SJCRH30 (cell line): ENCODE measurements around the gene ABHD13. TPM values are rescaled to one million over a fixed set of nuclear protein-coding genes. Genes with fewer than 3 reads are reported as not detected.

Source experiments
- DNase-seq, 2 experiments: peaks; one replicate each; pipeline ENCODE4 v3.0.0-alpha.2; 2015 to 2020
- H3K27ac ChIP-seq: fragments of 250-450 bp; sonication (Bioruptor Pico); 2 replicates; pipeline ENCODE4 v1.5.1; 2020; ENCODE audit warnings: mild to moderate bottlenecking, moderate library complexity
- H3K27me3 ChIP-seq: fragments of 250-450 bp; sonication (Bioruptor Pico); 2 replicates; pipeline ENCODE4 v1.5.1; 2020; ENCODE audit warnings: mild to moderate bottlenecking, moderate library complexity
- H3K36me3 ChIP-seq: fragments of 250-450 bp; sonication (Bioruptor Pico); 2 replicates; pipeline ENCODE4 v1.5.1; 2020; ENCODE audit warnings: mild to moderate bottlenecking, moderate library complexity
- H3K4me1 ChIP-seq: fragments of 250-450 bp; sonication (Bioruptor Pico); 2 replicates; pipeline ENCODE4 v1.5.1; 2020; ENCODE audit warnings: mild to moderate bottlenecking, moderate library complexity
- H3K4me3 ChIP-seq: fragments of 250-450 bp; sonication (Bioruptor Pico); 2 replicates; pipeline ENCODE4 v1.5.1; 2020; ENCODE audit warnings: mild to moderate bottlenecking, moderate library complexity
- H3K9me3 ChIP-seq: fragments of 250-450 bp; sonication (Bioruptor Pico); replicated peaks from 2 replicates; pipeline ENCODE4 v1.5.1; 2020; ENCODE audit warnings: mild to moderate bottlenecking, moderate library complexity
- total RNA-seq: library from RNA; depleted of rRNA; stranded (reverse); fragments of >200 nt; shearing (Covaris generic); gene quantifications from 2 replicates; pipeline ENCODE4 v1.2.3, GENCODE V29; 2014; rRNA removed

Gene ABHD13
- 11.5 and 13.5 TPM in 2 replicates for total RNA-seq

- H3K27ac ChIP-seq = peak within 1 kb of the TSS; percentile 86
- H3K36me3 ChIP-seq = no peaks in the 10 kb centered on the region; the same call in 1 of the 2 replicates
- H3K4me1 ChIP-seq = peaks cover 3% of the 10 kb centered on the region; the same call in 1 of the 2 replicates
- H3K27me3 ChIP-seq = no peaks in the 10 kb centered on the region
- H3K9me3 ChIP-seq = no peaks in the 10 kb centered on the region
- peak within 1 kb of the TSS; percentile 90 for H3K4me3 ChIP-seq
- DNase-seq = peak; percentile 89 to 94
These were observed at the start of gene ABHD13 for GRCh38 chr13:108218044-108218974. Gene ABHD13 (plus strand): TSS chr13:108218392. CDS start chr13:108229219, 10,827 bp downstream.

GRCh38 chr13:108168929-108169328 is 49.3 kb upstream of the ABHD13 start:
- Histone ChIP-seq H3K27ac (no peak overlapping the region), H3K36me3 (no peaks in the 10 kb centered on the region), H3K4me3 (no peak overlapping the region), H3K9me3 (no peaks in the 10 kb centered on the region), H3K4me1 (no peaks in the 10 kb centered on the region), H3K27me3 (no peaks in the 10 kb centered on the region)
- no peak for DNase-seq

DNA sequence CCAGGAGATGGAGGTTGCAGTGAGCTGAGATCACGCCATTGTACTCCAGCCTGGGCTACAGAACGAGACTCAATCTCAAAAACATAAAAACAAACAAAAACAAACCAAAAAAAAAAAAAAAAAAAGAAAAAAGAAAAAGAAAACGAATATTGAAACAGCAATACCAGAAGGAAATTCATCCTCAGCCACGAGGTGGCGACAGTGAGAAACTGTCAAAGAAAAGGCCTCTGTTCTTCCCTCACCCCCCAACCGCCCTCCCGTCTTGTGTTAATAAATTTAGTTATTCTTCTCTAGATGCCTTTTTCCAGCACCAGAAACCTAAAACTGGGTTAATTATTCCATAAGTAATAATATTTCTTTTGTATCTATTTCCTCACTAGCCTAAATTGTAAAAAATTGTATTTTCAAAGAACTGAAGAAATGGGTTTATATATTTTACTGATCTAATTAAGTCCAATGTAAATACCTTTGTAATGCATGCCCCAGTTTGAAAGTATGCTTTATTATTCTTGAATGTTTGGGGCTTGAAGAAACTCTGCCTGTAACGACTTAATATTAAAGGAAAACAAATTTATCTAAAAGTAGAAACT is 41.4 kb upstream of the ABHD13 start:
- Histone ChIP-seq H3K4me1 (no peaks in the 10 kb centered on the region), H3K36me3 (no peaks in the 10 kb centered on the region), H3K27ac (no peak overlapping the region), H3K27me3 (no peaks in the 10 kb centered on the region), H3K9me3 (no peaks in the 10 kb centered on the region), H3K4me3 (no peak overlapping the region)
- DNase-seq = peak; percentile 26 to 53

- Histone ChIP-seq H3K27me3 (no peaks in the 10 kb centered on the region), H3K4me3 (no peak overlapping the region), H3K36me3 (no peaks in the 10 kb centered on the region), H3K4me1 (no peaks in the 10 kb centered on the region), H3K9me3 (no peaks in the 10 kb centered on the region), H3K27ac (no peak overlapping the region)
- DNase-seq = no peak
These were observed 40.1 kb upstream of the ABHD13 start for GRCh38 chr13:108178078-108178477.

DNA sequence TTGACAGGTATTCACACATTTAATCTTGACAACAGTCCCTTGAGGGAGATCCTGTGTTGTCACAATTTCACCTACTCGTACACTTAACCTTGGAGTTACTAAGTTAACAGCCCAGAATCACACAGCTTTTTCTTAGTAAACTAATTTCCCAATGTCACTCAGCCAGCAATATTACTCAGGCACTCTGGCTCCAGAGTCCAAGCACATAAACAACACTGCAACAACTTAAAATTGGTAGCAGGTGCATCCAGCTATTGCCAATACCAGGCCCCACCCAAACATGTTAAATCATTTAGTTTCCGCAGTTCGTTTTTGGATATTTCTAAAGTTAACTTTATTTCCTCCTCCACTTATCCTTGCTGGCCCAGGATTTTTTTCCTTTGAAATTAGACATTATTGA is 35.5 kb upstream of the ABHD13 start:
- Histone ChIP-seq H3K9me3 (no peaks in the 10 kb centered on the region), H3K27ac (no peak overlapping the region), H3K4me3 (no peak overlapping the region), H3K27me3 (no peaks in the 10 kb centered on the region), H3K4me1 (no peaks in the 10 kb centered on the region), H3K36me3 (no peaks in the 10 kb centered on the region)
- no peak for DNase-seq

DNA sequence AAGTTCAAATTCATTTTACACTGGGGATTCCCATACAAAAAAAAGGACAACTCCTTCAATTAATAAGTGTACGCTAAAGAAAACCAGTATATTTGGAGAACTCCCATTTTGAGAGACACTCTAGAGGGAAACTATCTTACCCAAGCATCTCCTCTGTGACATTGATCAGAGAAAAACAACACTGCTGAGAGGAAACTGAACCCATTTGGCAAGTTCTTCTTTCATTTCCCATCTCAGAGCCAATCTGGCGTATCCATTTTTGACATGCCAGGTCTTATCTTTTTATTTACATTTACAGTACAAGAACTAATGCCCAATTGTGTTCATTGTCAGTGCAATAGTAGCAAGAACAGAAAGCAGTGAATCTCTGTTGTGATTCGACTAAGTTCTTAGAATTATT is 33.0 kb upstream of the ABHD13 start:
- no peak for DNase-seq
- H3K9me3 ChIP-seq = no peaks in the 10 kb centered on the region
- no peak overlapping the region for H3K4me3 ChIP-seq

GRCh38 chr13:108188260-108188659 is 29.9 kb upstream of the ABHD13 start:
- Histone ChIP-seq H3K27ac (no peak overlapping the region), H3K9me3 (no peaks in the 10 kb centered on the region), H3K36me3 (no peaks in the 10 kb centered on the region), H3K4me3 (no peak overlapping the region), H3K27me3 (no peaks in the 10 kb centered on the region), H3K4me1 (no peaks in the 10 kb centered on the region)
- no peak for DNase-seq

More for the DNA sequence above, 33.0 kb upstream of the ABHD13 start:
- no peak overlapping the region for H3K27ac ChIP-seq
- no peaks in the 10 kb centered on the region for H3K27me3 ChIP-seq
- no peaks in the 10 kb centered on the region for H3K4me1 ChIP-seq
- H3K36me3 ChIP-seq = no peaks in the 10 kb centered on the region

DNA sequence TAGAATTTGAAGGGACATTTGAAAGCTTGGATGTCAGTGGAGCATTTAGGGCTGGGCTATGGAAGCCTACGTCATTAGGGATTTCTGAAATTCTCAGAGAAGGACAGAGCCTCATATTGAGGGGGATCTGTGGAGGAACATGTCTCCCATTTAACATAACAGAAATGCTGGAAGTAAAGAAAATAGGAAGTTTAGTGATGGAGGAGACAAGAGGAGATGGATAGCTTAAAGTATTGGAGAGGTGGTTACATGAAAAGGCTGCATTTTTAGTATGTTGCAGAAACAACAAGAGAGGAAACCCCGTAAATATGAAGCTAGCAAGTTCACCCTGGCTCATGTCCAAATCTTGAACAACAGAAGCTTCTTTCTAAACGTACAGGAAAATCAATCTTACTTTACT is 27.3 kb upstream of the ABHD13 start:
- no peak overlapping the region for H3K27ac ChIP-seq
- no peaks in the 10 kb centered on the region for H3K27me3 ChIP-seq
- H3K9me3 ChIP-seq = no peaks in the 10 kb centered on the region
- no peaks in the 10 kb centered on the region for H3K36me3 ChIP-seq
- DNase-seq = peak in 1 of 2 experiments; percentile 1
- no peaks in the 10 kb centered on the region for H3K4me1 ChIP-seq
- peak overlapping the region; percentile 19 for H3K4me3 ChIP-seq

DNA sequence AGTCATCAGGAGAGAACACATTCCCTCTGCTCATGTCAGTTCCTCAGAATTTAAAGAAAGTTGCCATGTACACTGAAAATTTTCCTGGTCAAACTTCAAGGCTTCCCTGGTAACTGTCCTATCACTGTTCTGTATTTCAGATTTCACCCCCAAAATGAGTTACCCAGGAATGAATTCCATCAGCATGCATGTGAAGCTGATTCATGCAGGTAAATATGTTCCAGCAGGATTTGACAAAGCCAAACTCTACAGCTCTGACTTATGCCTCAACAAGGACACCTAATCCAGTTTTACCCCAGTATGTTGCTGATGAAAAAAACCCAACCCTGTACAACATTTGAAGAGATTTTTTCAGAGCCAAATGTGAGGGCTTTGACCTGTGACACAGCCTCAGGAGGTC is 24.4 kb upstream of the ABHD13 start:
- H3K36me3 ChIP-seq = no peaks in the 10 kb centered on the region
- H3K4me1 ChIP-seq = no peaks in the 10 kb centered on the region
- H3K27me3 ChIP-seq = no peaks in the 10 kb centered on the region
- H3K9me3 ChIP-seq = no peaks in the 10 kb centered on the region
- no peak overlapping the region for H3K4me3 ChIP-seq
- DNase-seq = no peak
- H3K27ac ChIP-seq = no peak overlapping the region

GRCh38 chr13:108194435-108194936 is 23.7 kb upstream of the ABHD13 start:
- H3K36me3 ChIP-seq = no peaks in the 10 kb centered on the region
- no peak overlapping the region for H3K4me3 ChIP-seq
- H3K27ac ChIP-seq = no peak overlapping the region
- no peaks in the 10 kb centered on the region for H3K4me1 ChIP-seq
- H3K27me3 ChIP-seq = no peaks in the 10 kb centered on the region
- no peaks in the 10 kb centered on the region for H3K9me3 ChIP-seq
- no peak for DNase-seq

DNA sequence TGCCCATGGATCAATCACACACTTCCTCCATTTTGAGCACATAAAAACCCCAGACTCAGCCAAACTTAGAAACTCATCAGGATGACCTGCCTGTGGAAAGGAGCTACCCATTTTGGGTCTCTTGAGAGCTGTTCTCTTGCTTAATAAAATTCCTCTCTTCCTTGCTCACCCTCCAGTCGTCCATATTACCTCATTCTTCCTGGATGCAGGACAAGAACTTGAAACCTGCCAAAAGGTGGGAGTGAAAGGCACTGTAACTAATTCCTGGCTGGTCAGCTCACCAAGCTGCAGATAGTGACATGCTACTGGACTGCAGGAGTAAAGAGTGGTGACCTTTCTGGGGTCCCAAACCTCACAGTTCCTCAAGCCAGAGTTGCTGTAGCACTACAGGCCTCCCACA is 23.0 kb upstream of the ABHD13 start:
- H3K4me3 ChIP-seq = no peak overlapping the region
- H3K9me3 ChIP-seq = no peaks in the 10 kb centered on the region
- no peak for DNase-seq
- no peaks in the 10 kb centered on the region for H3K27me3 ChIP-seq
- no peaks in the 10 kb centered on the region for H3K4me1 ChIP-seq
- H3K36me3 ChIP-seq = no peaks in the 10 kb centered on the region
- H3K27ac ChIP-seq = no peak overlapping the region

GRCh38 chr13:108195861-108196260 is 22.3 kb upstream of the ABHD13 start:
- no peak overlapping the region for H3K27ac ChIP-seq
- H3K4me3 ChIP-seq = no peak overlapping the region
- H3K9me3 ChIP-seq = no peaks in the 10 kb centered on the region
- DNase-seq = no peak
- no peaks in the 10 kb centered on the region for H3K36me3 ChIP-seq
- H3K27me3 ChIP-seq = no peaks in the 10 kb centered on the region
- H3K4me1 ChIP-seq = no peaks in the 10 kb centered on the region

DNA sequence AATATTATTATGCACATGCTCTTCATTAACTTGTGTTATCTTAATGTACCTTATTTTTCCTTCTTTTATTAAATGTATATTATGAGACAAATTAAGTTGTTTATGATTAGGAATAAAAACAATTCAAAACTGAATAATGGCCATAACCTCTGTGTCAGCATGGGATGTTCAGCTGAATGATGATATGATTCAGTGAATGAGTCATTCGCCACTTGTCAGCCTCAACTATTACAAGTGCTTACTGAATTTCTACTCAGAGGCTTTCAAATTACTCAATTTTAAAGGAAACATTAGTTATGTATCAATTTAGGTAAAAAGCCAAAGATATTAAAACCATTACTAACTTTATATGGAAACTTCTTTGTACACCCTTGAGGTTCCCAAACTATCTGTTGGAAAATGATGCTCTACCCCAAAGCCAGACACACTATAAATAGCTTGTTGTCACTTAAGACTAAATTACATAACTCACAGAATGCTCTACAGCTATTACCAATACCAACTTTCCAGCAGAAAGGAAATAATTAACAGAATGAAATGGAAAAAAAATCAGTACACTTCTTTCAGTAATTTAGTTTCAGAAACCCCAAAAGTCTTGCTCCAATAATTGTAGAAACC is 17.3 kb upstream of the ABHD13 start:
- Histone ChIP-seq H3K27ac (no peak overlapping the region), H3K9me3 (no peaks in the 10 kb centered on the region), H3K36me3 (no peaks in the 10 kb centered on the region), H3K4me3 (no peak overlapping the region), H3K4me1 (no peaks in the 10 kb centered on the region), H3K27me3 (no peaks in the 10 kb centered on the region)
- DNase-seq = no peak

DNA sequence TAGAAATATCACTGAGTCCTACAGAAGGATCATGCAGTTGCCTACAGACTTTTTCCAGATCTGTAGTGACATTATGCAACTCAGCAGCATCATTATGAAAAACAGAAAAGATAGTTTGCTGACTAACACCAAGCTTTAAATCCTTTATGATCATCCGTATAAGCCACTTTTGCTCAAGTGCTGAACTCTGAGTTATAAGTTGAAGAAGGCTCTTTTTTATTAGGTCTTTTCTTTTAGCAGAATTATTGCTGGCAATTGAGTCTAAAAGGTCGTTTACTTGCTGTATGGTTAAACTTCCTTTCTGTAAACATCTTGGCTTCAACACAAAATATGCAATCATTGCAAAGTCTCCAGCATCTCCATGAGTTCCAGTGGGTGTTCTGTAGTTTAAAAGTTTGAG is 7.6 kb upstream of the ABHD13 start:
- Histone ChIP-seq H3K36me3 (no peaks in the 10 kb centered on the region), H3K4me3 (no peak overlapping the region), H3K27me3 (no peaks in the 10 kb centered on the region), H3K4me1 (no peaks in the 10 kb centered on the region), H3K27ac (no peak overlapping the region), H3K9me3 (no peaks in the 10 kb centered on the region)
- no peak for DNase-seq

DNA sequence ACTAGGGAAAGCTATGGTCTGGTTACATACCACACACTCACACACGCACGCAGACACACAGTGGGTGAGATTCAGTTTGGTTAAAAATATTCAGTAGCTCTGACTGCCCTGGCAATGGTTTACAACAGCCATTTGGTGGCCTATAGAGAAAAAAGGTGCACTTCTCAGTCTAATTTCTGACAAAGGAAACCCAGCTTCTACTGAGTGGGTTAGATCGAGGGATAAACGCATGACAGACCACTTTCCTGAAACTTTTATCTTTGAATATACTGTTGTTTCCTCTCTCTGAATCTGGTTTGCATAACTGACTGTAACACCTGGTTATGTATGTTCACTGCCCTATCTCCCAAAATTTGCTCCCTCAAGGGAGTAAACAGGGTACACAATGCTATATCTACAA is 5.3 kb upstream of the ABHD13 start:
- no peak for DNase-seq
- H3K36me3 ChIP-seq = no peaks in the 10 kb centered on the region
- H3K9me3 ChIP-seq = no peaks in the 10 kb centered on the region
- peaks cover 3% of the 10 kb centered on the region; the same call in 1 of the 2 replicates for H3K4me1 ChIP-seq
- no peak overlapping the region for H3K4me3 ChIP-seq
- H3K27me3 ChIP-seq = no peaks in the 10 kb centered on the region
- H3K27ac ChIP-seq = no peak overlapping the region
